ENCODE results near the gene ARAP1. TPM values are rescaled to one million over a fixed set of nuclear protein-coding genes. Genes with fewer than 3 reads are reported as not detected.

The ARAP1 gene
- total and polyA plus RNA-seq, 2 donors (not counting 3 experiments of a cell fraction or from before 2014, with no cell fraction given), result 36.8 to 66.2 TPM

DNA sequence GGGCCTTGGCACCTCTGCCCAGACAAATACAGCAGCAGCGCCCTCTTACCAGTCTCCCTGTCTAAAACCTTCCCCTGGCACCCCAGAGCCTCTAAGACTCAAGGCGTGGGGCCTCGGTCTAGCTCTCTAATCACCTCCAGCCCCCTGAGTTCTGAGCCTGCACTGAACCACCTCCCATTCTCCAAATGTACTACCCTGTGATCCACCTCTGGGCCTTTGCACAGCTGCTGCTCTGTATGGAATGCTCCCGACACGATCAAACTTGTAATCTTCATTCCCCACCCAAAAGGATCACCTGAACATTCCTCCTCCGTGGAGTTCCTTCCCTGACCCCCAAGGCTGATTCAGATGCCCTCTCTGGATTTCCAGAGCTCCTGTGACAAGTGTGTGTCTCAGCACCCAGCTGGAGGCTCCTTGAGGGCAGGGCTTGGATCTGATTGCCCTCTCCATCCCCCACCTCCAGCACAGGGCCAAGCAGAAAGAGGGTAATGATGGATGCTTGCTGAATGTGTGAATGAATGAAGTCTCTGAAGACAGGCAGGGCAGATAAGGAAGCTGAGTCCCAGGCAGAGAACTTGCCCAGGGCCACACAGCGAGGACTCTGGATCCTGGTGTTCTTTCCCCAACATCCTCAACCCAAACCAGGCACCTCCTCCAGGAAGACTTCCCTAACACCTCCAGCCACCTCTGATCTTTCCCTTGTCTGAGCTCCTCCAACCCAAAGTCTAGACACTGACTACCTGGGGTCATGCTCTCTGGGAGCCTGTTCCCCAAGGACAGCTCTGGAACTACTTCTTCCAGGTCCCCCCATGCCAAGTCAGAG is 23.3 kb upstream of the ARAP1 start:
- Histone ChIP-seq H2AFZ (ENCODE audit: low read depth, low read length) (no peak overlapping the region), H3K4me1 (ENCODE audit: control insufficient read depth, extremely low read depth, insufficient read depth, low read length) (peaks cover 3% of the 10 kb centered on the region), H3K9ac (replicated peaks; ENCODE audit: extremely low read depth, insufficient read depth, low read length) (no peak overlapping the region), H4K20me1 (replicated peaks; ENCODE audit: control insufficient read depth, extremely low read depth, insufficient read depth, low read length) (no peaks in the 10 kb centered on the region), H3K9me1 (replicated peaks; ENCODE audit: control insufficient read depth, extremely low read depth, insufficient read depth, low read length) (no peaks in the 10 kb centered on the region), H3K36me3 (ENCODE audit: control insufficient read depth in 2 of 2, extremely low read depth in 1 of 2, insufficient read depth in 2 of 2, low read length in 2 of 2) (no peaks in the 10 kb centered on the region), H3K4me3 (replicated peaks in 1 of 3; ENCODE audit: insufficient read depth in 1 of 3, low read depth in 1 of 3, low read length in 3 of 3) (no peak overlapping the region), H3K27me3 (ENCODE audit: control insufficient read depth in 2 of 2, insufficient read depth in 2 of 2, low read length in 2 of 2) (no peaks in the 10 kb centered on the region), H3K27ac (ENCODE audit: insufficient read depth, low read depth, low read length) (no peak overlapping the region), H3K4me2 (ENCODE audit: insufficient read depth, low read length) (no peak overlapping the region), H3K79me2 (ENCODE audit: control insufficient read depth, insufficient read depth, low read length) (no peaks in the 10 kb centered on the region), H3K9me3 (replicated peaks; ENCODE audit: control insufficient read depth, insufficient read depth, low read length) (no peaks in the 10 kb centered on the region)
- dilution Hi-C loops (cut with MboI; ENCODE audit: extremely low pct_ligation_motif_present, low sequenced_read_pairs), result no loop called here
- TF ChIP-seq GATA2 (IDR thresholded peaks at IDR 0.05; ENCODE audit: insufficient read depth, insufficient read length, low read depth, low read length), result no peak
- TF ChIP-seq POLR2A (IDR thresholded peaks at IDR 0.05; ENCODE audit: low read depth, low read length), result no peak
- TF ChIP-seq MYC (IDR thresholded peaks at IDR 0.05; ENCODE audit: low read depth, low read length), result no peak
- no peak for TF ChIP-seq FOS (IDR thresholded peaks at IDR 0.05; ENCODE audit: borderline replicate concordance, insufficient read depth, low read length)
- TF ChIP-seq EZH2 (IDR thresholded peaks at IDR 0.05; ENCODE audit: borderline replicate concordance, low read depth, low read length, severe bottlenecking), result no peak
- TF ChIP-seq, protein P1, sequence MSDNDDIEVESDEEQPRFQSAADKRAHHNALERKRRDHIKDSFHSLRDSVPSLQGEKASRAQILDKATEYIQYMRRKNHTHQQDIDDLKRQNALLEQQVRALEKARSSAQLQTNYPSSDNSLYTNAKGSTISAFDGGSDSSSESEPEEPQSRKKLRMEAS (IDR thresholded peaks at IDR 0.05; ENCODE audit: insufficient read depth, insufficient read length), result no peak
- TF ChIP-seq, protein P2, sequence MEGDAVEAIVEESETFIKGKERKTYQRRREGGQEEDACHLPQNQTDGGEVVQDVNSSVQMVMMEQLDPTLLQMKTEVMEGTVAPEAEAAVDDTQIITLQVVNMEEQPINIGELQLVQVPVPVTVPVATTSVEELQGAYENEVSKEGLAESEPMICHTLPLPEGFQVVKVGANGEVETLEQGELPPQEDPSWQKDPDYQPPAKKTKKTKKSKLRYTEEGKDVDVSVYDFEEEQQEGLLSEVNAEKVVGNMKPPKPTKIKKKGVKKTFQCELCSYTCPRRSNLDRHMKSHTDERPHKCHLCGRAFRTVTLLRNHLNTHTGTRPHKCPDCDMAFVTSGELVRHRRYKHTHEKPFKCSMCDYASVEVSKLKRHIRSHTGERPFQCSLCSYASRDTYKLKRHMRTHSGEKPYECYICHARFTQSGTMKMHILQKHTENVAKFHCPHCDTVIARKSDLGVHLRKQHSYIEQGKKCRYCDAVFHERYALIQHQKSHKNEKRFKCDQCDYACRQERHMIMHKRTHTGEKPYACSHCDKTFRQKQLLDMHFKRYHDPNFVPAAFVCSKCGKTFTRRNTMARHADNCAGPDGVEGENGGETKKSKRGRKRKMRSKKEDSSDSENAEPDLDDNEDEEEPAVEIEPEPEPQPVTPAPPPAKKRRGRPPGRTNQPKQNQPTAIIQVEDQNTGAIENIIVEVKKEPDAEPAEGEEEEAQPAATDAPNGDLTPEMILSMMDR (IDR thresholded peaks at IDR 0.05; ENCODE audit: extremely low read depth in 1 of 2, insufficient read depth in 1 of 2, low read depth in 1 of 2, low read length in 2 of 2), result no peak
- no peak for TF ChIP-seq JUN (IDR thresholded peaks at IDR 0.05; ENCODE audit: borderline replicate concordance, insufficient read depth, insufficient read length, low read depth)
- TF ChIP-seq POLR2AphosphoS5 (IDR thresholded peaks at IDR 0.05; ENCODE audit: insufficient read depth, low read depth, low read length), result no peak
- ChIA-PET POLR2A (no interaction called here), CTCF (interaction anchor here (1.0 to 3.7 kb wide), 4 partner anchors 10 to 50 kb away, joined by 3 to 15 read pairs (median 6); partner anchors contain the start of gene STARD10)
- BruUV-seq (replicated peaks), result no TSS peak
- no peak for FAIRE-seq
- intact Hi-C loops (cut with micrococcal nuclease), result no loop called here
- DNase-seq (ENCODE audit: low read depth, low spot score), result no peak
